Stimulated activated naive CD8-positive, alpha-beta T cell treated with anti-CD3 and anti-CD28 coated beads, Interleukin-15, Interleukin-2, amounts not matched to agents 100 U/mL and 50 U/mL, for 24 hours (primary cell): ENCODE data around the gene KRTAP10-11.

Source experiments
- ATAC-seq: fragments of 150-1000 bp; cut with Tn5 transposase; one replicate; pipeline ENCODE4 v1.10.0; 2021
- DNase-seq: peaks from one replicate; pipeline ENCODE4 v3.0.0; 2021

Gene KRTAP10-11

GRCh38 chr21:44695641-44696040 lies 49.4 kb downstream of the KRTAP10-11 start:
- ATAC-seq (no peak), DNase-seq (no peak)

- DNase-seq (no peak), ATAC-seq (no peak)
Measured at GRCh38 chr21:44696572-44696971, 50.4 kb downstream of the KRTAP10-11 start.
